ENCODE measurements around the gene SLC22A5. TPM values are rescaled to one million over a fixed set of nuclear protein-coding genes. Genes with fewer than 3 reads are reported as not detected.

The SLC22A5 gene
- total RNA-seq, 3 donors from 2014 or later (not counting 1 experiment from before 2014, with no cell fraction given), result 1.6 to 5.0 (median 3.9) TPM

DNA sequence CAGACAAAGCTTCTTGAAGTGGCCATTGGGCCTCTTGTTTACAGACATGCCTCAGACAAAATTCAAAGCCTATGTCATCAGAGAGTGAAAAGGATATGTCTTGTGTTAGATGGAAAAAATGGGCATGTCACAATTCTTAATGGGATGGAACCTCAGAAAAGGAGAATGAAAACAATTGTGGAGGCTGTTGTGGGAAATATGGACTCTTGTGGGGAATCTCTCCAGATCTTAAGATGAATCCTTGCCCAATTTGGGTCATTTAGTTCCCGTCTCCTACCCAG lies 19.5 kb downstream of the SLC22A5 start:
- Histone ChIP-seq H3K4me1 (ENCODE audit: control insufficient read depth, insufficient read depth, low read length) (peaks cover 26% of the 10 kb centered on the region), H3K36me3 (ENCODE audit: control insufficient read depth, insufficient read depth, low read length) (peaks cover 2% of the 10 kb centered on the region), H3K27ac (ENCODE audit: low read length) (no peak overlapping the region), H3K27me3 (ENCODE audit: control insufficient read depth, insufficient read depth, low read length) (no peaks in the 10 kb centered on the region), H3K4me3 (ENCODE audit: low read length) (no peak overlapping the region), H3K9me3 (ENCODE audit: control insufficient read depth, insufficient read depth, low read length) (no peaks in the 10 kb centered on the region)
- no peaks in the 10 kb centered on the region for H3K27me3 Mint-ChIP-seq (ENCODE audit: low read depth in 2 of 2)
- ATAC-seq (no peak), DNase-seq (no peak)
- peak overlapping the region in 1 of 2 donors; percentile 81 for H3K27ac Mint-ChIP-seq
- no peaks in the 10 kb centered on the region for H3K9me3 Mint-ChIP-seq
- WGBS (ENCODE audit: insufficient coverage), result 100% methylated on average over 1 of the region's 1 CpG
- peaks cover 15 to 46% of the 10 kb centered on the region in 2 donors for H3K4me1 Mint-ChIP-seq
- no peak for TF ChIP-seq CTCF (IDR thresholded peaks at IDR 0.05)
- no peak overlapping the region for H3K4me3 Mint-ChIP-seq
- no peaks in the 10 kb centered on the region for H3K36me3 Mint-ChIP-seq
- intact Hi-C loops (cut with micrococcal nuclease), result no loop called here

GRCh38 chr5:132389585-132390286 lies 20.2 kb downstream of the SLC22A5 start:
- peaks cover 26% of the 10 kb centered on the region for H3K4me1 ChIP-seq (ENCODE audit: control insufficient read depth, insufficient read depth, low read length)
- no peak for TF ChIP-seq CTCF (IDR thresholded peaks at IDR 0.05)
- peak overlapping the region in 1 of 2 donors; percentile 33 for H3K27ac Mint-ChIP-seq
- no peaks in the 10 kb centered on the region for H3K9me3 ChIP-seq (ENCODE audit: control insufficient read depth, insufficient read depth, low read length)
- H3K4me3 ChIP-seq (ENCODE audit: low read length), result no peak overlapping the region
- no peaks in the 10 kb centered on the region for H3K27me3 Mint-ChIP-seq (ENCODE audit: low read depth in 2 of 2)
- peaks cover 15 to 50% of the 10 kb centered on the region in 2 donors for H3K4me1 Mint-ChIP-seq
- no peaks in the 10 kb centered on the region for H3K36me3 Mint-ChIP-seq
- intact Hi-C loops (cut with micrococcal nuclease), result no loop called here
- ATAC-seq (no peak), DNase-seq (no peak)
- H3K27me3 ChIP-seq (ENCODE audit: control insufficient read depth, insufficient read depth, low read length), result no peaks in the 10 kb centered on the region
- H3K36me3 ChIP-seq (ENCODE audit: control insufficient read depth, insufficient read depth, low read length), result peaks cover 2% of the 10 kb centered on the region
- H3K9me3 Mint-ChIP-seq, result no peaks in the 10 kb centered on the region
- H3K27ac ChIP-seq (ENCODE audit: low read length), result no peak overlapping the region
- H3K4me3 Mint-ChIP-seq, result no peak overlapping the region
- 92% methylated on average over 10 of the region's 10 CpGs for WGBS (ENCODE audit: insufficient coverage)

DNA sequence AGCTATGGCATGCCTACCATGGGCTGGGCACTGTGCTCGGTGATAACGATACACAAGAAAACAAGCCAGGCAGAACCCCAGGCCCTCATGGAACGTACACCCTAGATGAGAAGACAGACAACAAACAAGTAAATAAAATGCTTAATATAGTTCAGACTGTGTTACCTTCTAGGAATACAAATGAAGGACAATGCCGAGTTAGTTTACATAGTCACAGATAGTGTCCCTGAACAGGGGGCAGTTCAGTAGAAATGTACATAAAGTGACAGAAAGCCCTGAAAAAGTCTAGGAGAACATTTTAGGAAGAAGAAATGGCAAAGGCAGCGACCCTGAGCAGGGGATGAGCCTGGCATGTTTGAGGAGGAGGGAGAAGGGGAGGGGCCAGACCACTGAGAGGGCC lies 21.7 kb downstream of the SLC22A5 start:
- Histone ChIP-seq H3K4me1 (ENCODE audit: control insufficient read depth, insufficient read depth, low read length) (peaks cover 13% of the 10 kb centered on the region), H3K27ac (ENCODE audit: low read length) (no peak overlapping the region), H3K36me3 (ENCODE audit: control insufficient read depth, insufficient read depth, low read length) (peaks cover 6% of the 10 kb centered on the region), H3K27me3 (ENCODE audit: control insufficient read depth, insufficient read depth, low read length) (no peaks in the 10 kb centered on the region), H3K4me3 (ENCODE audit: low read length) (no peak overlapping the region), H3K9me3 (ENCODE audit: control insufficient read depth, insufficient read depth, low read length) (no peaks in the 10 kb centered on the region)
- H3K27ac Mint-ChIP-seq, result peak overlapping the region in 1 of 2 donors; percentile 59
- H3K4me1 Mint-ChIP-seq, result peaks cover 11 to 51% of the 10 kb centered on the region in 2 donors
- TF ChIP-seq CTCF (IDR thresholded peaks at IDR 0.05), result no peak
- H3K36me3 Mint-ChIP-seq, result no peaks in the 10 kb centered on the region
- ATAC-seq (no peak), DNase-seq (no peak)
- H3K4me3 Mint-ChIP-seq, result no peak overlapping the region
- intact Hi-C loops (cut with micrococcal nuclease), result no loop called here
- 100% methylated on average over 5 of the region's 5 CpGs for WGBS (ENCODE audit: insufficient coverage)
- no peaks in the 10 kb centered on the region for H3K9me3 Mint-ChIP-seq
- H3K27me3 Mint-ChIP-seq (ENCODE audit: low read depth in 2 of 2), result no peaks in the 10 kb centered on the region

DNA sequence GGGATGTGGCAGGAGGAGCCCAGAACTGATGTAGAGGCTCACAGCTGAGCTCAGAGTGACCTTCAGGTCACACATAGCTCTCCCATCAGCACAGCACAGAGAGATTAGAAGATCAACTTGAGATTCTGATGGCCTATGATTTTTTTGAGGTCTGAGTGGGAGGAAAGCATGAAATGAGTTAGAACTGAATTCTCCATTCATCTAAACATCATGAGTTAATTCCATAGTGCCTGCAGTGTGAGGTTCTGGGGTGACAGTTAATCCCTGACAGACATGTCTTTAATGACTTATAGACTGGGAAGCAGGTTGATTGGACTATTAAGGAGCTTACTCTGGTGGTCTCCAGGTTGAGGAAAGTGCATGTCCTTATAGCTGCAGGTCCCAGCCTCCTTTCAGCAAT lies 22.4 kb downstream of the SLC22A5 start:
- ATAC-seq, result no peak
- H3K4me3 Mint-ChIP-seq, result no peak overlapping the region
- no peak overlapping the region for H3K27ac ChIP-seq (ENCODE audit: low read length)
- H3K4me3 ChIP-seq (ENCODE audit: low read length), result no peak overlapping the region
- no peak for TF ChIP-seq CTCF (IDR thresholded peaks at IDR 0.05)
- H3K27me3 Mint-ChIP-seq (ENCODE audit: low read depth in 2 of 2), result no peaks in the 10 kb centered on the region
- DNase-seq, result no peak
- no peaks in the 10 kb centered on the region for H3K9me3 Mint-ChIP-seq
- H3K4me1 ChIP-seq (ENCODE audit: control insufficient read depth, insufficient read depth, low read length), result peaks cover 10% of the 10 kb centered on the region
- H3K36me3 Mint-ChIP-seq, result no peaks in the 10 kb centered on the region
- intact Hi-C loops (cut with micrococcal nuclease), result no loop called here
- no peaks in the 10 kb centered on the region for H3K27me3 ChIP-seq (ENCODE audit: control insufficient read depth, insufficient read depth, low read length)
- H3K27ac Mint-ChIP-seq, result no peak overlapping the region
- H3K36me3 ChIP-seq (ENCODE audit: control insufficient read depth, insufficient read depth, low read length), result peaks cover 6% of the 10 kb centered on the region
- H3K9me3 ChIP-seq (ENCODE audit: control insufficient read depth, insufficient read depth, low read length), result no peaks in the 10 kb centered on the region
- peaks cover 10 to 50% of the 10 kb centered on the region in 2 donors for H3K4me1 Mint-ChIP-seq
